ENCODE data around the gene ERF.

ERF gene

DNA sequence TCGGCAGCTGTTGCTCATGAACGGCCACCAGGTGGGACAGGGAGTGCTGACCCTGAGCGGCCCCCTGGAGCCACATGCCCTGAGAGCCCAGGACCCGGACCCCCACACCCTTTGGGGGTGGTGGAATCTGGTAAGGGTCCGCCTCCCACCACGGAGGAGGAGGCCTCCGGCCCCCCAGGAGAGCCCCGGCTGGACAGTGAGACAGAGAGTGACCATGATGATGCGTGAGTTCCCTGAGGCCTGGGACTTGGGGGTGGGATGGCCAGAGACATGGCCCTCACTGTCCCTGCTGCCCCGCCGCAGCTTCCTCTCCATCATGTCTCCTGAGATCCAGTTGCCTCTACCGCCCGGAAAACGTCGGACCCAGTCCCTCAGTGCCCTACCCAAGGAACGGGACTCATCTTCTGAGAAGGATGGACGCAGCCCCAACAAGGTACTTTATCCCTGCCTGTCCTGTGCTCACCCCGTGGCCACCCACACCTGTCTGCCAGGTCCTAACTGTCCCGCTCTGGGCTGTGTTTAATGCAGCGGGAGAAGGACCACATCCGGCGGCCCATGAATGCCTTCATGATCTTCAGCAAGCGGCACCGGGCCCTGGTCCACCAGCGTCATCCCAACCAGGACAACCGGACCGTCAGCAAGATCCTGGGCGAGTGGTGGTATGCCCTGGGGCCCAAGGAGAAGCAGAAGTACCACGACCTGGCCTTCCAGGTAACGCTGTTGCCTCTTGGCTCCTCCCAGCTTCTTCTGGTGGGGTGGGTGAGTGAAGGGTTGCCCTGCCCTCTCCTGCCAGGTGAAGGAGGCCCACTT is 32.3 kb upstream of the ERF start:
- DNase-seq (ENCODE audit: low read depth in 2 of 2), result no peak

- DNase-seq (ENCODE audit: low read depth in 2 of 2), result no peak
These were observed 31.6 kb upstream of the ERF start for GRCh38 chr19:42286349-42287016.

- DNase-seq (ENCODE audit: low read depth in 2 of 2), result no peak
These were observed 31.0 kb upstream of the ERF start for GRCh38 chr19:42285988-42286348.

GRCh38 chr19:42285541-42285941 is 30.6 kb upstream of the ERF start:
- no peak for DNase-seq (ENCODE audit: low read depth in 2 of 2)

- no peak for DNase-seq (ENCODE audit: low read depth in 2 of 2)
These were observed 29.8 kb upstream of the ERF start for GRCh38 chr19:42284591-42285341.

GRCh38 chr19:42284066-42284501 is 29.2 kb upstream of the ERF start:
- DNase-seq (ENCODE audit: low read depth in 2 of 2), result peak; percentile 43 to 65

GRCh38 chr19:42283188-42284065 is 28.5 kb upstream of the ERF start:
- DNase-seq (ENCODE audit: low read depth in 2 of 2), result peak; percentile 93 to 94

GRCh38 chr19:42282819-42283187 is 27.9 kb upstream of the ERF start:
- DNase-seq (ENCODE audit: low read depth in 2 of 2), result no peak

DNA sequence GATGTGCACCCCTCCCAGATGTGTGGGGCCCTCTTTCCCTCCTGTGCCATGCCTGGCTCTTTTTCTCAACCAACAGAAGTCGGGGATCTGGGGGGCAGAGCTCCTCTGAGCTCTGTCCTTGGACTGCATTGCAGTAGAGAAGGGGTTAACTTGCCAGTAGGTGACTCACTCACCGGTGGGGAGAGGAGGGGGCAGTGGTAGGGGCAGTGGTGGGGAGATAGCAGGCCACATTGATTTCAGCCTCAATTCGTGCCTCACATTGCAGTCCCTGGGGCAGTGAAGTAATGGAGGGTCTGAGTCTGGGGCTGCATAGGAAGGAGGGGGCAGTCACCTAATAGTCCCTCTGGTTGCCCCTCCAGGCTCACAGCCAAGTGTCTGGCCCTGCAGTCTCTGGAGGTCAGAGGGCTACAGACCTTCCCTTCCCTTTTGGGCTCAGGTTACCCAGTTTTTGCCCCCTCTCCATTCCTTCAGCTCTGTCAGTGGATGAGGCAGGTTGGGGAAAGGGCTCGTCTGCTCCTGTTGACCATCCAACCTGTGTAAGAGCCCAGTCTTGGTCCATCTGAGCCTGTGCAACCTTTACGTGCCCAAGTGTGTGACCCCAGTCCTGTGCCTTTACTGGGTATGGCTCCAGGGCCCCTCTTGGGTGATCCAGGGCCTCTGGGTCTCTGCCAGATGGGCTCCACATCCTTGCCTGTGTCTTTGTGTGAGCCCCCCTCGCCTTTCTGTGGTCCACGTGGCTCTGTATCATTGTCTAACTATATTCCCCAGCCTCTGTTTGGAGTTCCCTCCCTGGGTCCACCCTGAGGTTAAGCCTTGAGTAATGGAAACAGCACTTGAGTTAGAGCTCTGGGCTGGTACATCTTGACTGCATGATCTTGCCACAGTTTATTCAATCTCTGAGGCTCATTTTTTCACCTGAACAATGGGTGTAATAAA is 27.2 kb upstream of the ERF start:
- no peak for DNase-seq (ENCODE audit: low read depth in 2 of 2)

GRCh38 chr19:42281146-42281826 is 26.4 kb upstream of the ERF start:
- no peak for DNase-seq (ENCODE audit: low read depth in 2 of 2)

- no peak for DNase-seq (ENCODE audit: low read depth in 2 of 2)
These were observed 25.9 kb upstream of the ERF start for GRCh38 chr19:42280815-42281145.

DNA sequence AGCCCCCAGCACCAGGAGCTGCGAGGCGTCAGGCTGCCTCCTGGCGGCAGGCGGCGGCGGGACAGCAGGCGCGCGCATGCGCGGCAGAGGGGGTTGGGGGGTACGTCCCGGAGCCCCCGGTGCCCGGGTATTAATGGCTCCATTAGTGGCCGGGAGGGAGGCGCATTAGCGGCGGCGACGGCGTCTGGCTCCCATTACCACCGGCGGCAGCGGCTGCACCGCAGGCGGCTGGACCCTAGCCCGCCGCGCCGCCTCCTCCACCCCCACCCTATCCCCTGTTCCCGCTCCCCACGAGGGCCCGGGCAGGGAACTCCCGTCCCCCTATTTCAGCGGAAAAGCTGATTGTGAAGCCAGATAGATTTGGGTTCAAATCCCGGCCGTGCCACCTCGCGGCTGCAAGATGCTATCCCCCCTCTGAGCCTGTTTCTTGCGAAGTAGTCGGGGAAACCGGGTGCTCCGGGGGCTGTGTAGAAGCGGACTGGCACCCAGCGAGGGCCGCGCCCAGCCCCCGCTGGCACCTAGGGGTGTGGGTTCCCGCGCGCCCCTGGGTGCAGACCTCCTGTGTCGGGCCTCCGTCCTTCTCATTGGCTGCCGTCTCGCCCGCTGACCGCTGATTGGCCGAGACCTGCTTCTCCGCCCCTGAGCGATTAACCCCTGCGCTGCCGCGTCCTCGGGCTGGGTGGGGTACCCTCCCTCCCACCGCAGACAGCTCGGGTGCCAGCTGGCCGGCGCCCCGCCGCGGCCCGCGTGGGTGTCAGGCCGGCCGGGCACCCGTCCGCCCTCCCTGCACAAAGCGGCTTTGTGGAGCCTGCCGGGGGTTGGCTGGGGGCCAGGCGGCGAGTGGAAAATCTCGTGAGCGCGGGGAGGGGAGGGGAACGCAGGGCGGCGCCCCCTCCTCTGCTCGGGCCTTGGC is 25.2 kb upstream of the ERF start:
- DNase-seq (ENCODE audit: low read depth in 2 of 2), result peak; percentile 59 to 68

DNA sequence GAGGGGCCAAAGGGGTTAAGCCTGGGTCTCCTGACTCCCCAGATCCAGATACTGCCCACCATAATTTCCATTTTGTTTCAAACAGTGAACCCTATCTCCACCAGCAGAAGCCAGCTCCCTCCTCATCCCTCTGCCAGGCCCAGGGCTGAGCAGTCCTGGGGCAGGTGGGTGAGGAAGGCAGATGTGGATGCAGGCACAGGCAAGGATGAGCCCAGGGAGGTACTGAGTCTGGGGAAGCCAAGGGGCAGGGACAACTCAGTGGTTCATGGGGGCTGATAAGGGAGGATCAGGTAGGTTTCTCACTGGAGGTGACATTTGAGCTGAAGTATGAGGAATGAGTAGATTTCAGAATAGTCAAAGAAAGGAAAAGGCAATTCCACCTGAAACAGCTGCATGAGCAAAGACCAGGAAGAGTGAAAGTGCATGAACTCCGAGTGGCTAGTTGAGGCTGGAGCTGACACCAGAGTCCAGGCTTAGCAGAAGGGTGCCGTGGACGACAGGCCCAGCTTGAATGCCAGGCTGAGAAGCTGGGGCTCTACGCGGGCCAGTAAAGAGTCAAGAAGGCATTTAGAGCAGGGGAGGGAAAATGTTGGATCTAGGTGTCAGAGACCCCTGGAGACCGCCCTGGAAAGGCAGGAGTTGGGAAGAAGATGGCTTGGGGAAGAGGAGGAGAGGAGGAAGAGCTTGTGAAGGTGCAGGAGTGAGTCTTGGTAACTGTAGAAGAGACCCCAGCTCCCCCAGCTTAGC is 24.4 kb upstream of the ERF start:
- DNase-seq (ENCODE audit: low read depth in 2 of 2), result no peak

- DNase-seq (ENCODE audit: low read depth in 2 of 2), result no peak
These were observed 23.7 kb upstream of the ERF start for GRCh38 chr19:42278452-42279154.

GRCh38 chr19:42277821-42278451 is 23.0 kb upstream of the ERF start:
- no peak for DNase-seq (ENCODE audit: low read depth in 2 of 2)

DNA sequence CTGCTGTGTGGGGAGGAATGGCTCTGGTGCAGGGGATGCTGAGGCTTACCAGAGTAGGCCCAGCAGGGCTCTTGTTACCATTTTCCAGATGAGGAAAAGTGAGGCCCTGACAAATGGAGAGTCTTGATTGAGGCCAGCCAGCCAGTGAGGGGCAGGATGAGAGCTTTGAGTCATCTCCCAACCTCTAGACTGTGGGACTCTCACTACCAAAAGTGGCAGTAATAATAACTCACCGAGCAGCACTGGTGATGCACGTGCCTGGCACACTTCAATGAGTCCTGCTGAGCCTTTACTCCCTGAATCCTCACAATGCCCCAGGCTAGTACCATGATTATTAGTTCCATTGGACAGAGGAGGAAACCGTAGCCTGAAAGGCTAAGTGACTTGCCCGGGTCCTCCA is 21.9 kb upstream of the ERF start:
- DNase-seq (ENCODE audit: low read depth in 2 of 2), result no peak

GRCh38 chr19:42276284-42276683 is 21.4 kb upstream of the ERF start:
- no peak for DNase-seq (ENCODE audit: low read depth in 2 of 2)

Data from stimulated activated CD8-positive, alpha-beta memory T cell treated with anti-CD3 and anti-CD28 coated beads, Interleukin-7, amount 100 ng/mL, for 1 hour (primary cell).